ENCODE measurements around the gene IQCH. TPM values are rescaled to one million over a fixed set of nuclear protein-coding genes. Genes with fewer than 3 reads are reported as not detected.

IQCH gene
- total RNA-seq, 4 donors from 2014 or later, result 0.27 to 4.6 (median 1.1) TPM; not detected in 1

DNA sequence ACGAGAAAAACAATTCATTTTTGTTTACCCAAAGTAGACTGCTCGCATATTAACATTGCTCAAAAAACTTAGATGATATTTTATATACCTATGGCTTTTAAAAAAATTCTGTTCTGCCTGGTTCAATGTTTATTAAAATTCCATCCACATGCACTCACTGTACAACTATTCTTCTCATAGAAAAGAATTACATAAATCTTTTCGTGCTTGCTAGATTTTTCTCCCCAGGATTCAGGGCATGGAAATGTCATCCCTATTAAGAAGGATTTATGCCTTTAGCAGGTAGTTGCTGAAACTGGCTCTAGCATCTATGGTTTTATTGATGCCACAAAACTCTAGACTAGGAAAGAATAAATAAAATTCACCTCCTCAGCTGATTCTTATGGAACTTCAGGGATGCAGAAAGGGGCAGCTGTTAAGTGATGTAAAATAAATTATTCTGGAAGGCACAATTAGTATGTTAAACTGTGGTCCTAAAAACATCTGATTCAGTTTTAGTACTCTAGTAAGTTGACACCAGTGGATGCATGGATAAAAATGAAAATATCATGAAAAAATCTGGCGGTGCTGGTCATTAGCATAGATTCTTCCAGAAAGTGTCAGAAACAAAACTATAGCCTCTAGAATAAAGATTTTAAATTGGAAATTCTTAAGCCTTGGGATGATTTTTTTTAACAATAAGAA is 41.8 kb upstream of the IQCH start:
- Histone ChIP-seq H3K36me3 (peaks cover 2 to 13% of the 10 kb centered on the region in 2 donors), H3K4me3 (no peak overlapping the region), H3K9me3 (no peaks in the 10 kb centered on the region), H3K4me1 (peaks cover 0 to 12% (median 0%) of the 10 kb centered on the region in 3 donors), H3K27ac (no peak overlapping the region), H3K27me3 (no peaks in the 10 kb centered on the region)
- WGBS, 2 donors (ENCODE audit: low coverage in 1 of 2), result 60 to 82% methylated on average over 4 of the region's 4 CpGs
- no peak for ATAC-seq
- TF ChIP-seq POLR2AphosphoS5 (IDR thresholded peaks at IDR 0.05) (no peak), CTCF (IDR thresholded peaks at IDR 0.05) (no peak), EP300 (IDR thresholded peaks at IDR 0.05) (no peak), POLR2A (IDR thresholded peaks at IDR 0.05) (no peak)

DNA sequence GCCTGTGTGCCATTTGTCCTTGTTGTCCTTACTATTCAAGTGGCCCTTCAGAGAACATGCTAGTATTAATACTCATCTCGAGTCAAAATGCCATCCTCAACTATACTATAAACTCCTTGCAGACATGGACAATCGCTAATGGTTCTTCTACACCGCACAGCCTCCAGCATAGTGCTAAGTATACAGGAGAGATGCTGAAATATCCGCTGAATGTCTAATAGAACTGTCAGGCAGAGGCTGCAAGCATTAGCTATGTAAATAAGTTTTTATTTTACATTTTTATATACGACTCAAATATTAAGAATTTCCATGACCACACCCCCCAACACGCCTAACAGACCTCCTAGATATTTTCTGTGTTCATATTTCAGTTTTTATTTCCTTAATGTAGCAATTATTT is 39.5 kb upstream of the IQCH start:
- Histone ChIP-seq H3K4me3 (no peak overlapping the region), H3K4me1 (peaks cover 0 to 12% (median 0%) of the 10 kb centered on the region in 3 donors), H3K9me3 (no peaks in the 10 kb centered on the region), H3K36me3 (no peaks in the 10 kb centered on the region), H3K27ac (no peak overlapping the region), H3K27me3 (no peaks in the 10 kb centered on the region)
- 88 to 91% methylated on average over 6 of the region's 6 CpGs for WGBS, 2 donors (ENCODE audit: low coverage in 1 of 2)
- TF ChIP-seq POLR2A (IDR thresholded peaks at IDR 0.05) (no peak), EP300 (IDR thresholded peaks at IDR 0.05) (no peak), CTCF (IDR thresholded peaks at IDR 0.05) (no peak), POLR2AphosphoS5 (IDR thresholded peaks at IDR 0.05) (no peak)
- no peak for ATAC-seq

- no peaks in the 10 kb centered on the region for H3K27me3 ChIP-seq
- H3K4me1 ChIP-seq, result peaks cover 0 to 12% (median 0%) of the 10 kb centered on the region in 3 donors
- TF ChIP-seq CTCF (IDR thresholded peaks at IDR 0.05) (no peak), POLR2A (IDR thresholded peaks at IDR 0.05) (no peak), EP300 (IDR thresholded peaks at IDR 0.05) (no peak), POLR2AphosphoS5 (IDR thresholded peaks at IDR 0.05) (no peak)
- no peak for ATAC-seq
- no peak overlapping the region for H3K4me3 ChIP-seq
- H3K27ac ChIP-seq, result no peak overlapping the region
- no peaks in the 10 kb centered on the region for H3K36me3 ChIP-seq
- no peaks in the 10 kb centered on the region for H3K9me3 ChIP-seq
Observed at GRCh38 chr15:67216859-67217258, 37.7 kb upstream of the IQCH start.

- Histone ChIP-seq H3K36me3 (no peaks in the 10 kb centered on the region), H3K27ac (no peak overlapping the region), H3K9me3 (no peaks in the 10 kb centered on the region), H3K4me1 (peaks cover 0 to under 1% (median 0%) of the 10 kb centered on the region in 3 donors), H3K4me3 (no peak overlapping the region), H3K27me3 (no peaks in the 10 kb centered on the region)
- no peak for TF ChIP-seq EP300 (IDR thresholded peaks at IDR 0.05)
- no peak for TF ChIP-seq CTCF (IDR thresholded peaks at IDR 0.05)
- no peak for TF ChIP-seq POLR2AphosphoS5 (IDR thresholded peaks at IDR 0.05)
- no peak for TF ChIP-seq POLR2A (IDR thresholded peaks at IDR 0.05)
- no peak for ATAC-seq
Observed at GRCh38 chr15:67218428-67218827, 36.2 kb upstream of the IQCH start.

GRCh38 chr15:67219288-67219687 is 35.3 kb upstream of the IQCH start:
- TF ChIP-seq CTCF (IDR thresholded peaks at IDR 0.05) (no peak), EP300 (IDR thresholded peaks at IDR 0.05) (no peak), POLR2AphosphoS5 (IDR thresholded peaks at IDR 0.05) (no peak), POLR2A (IDR thresholded peaks at IDR 0.05) (no peak)
- Histone ChIP-seq H3K4me3 (no peak overlapping the region), H3K27me3 (no peaks in the 10 kb centered on the region), H3K4me1 (no peaks in the 10 kb centered on the region), H3K36me3 (no peaks in the 10 kb centered on the region), H3K9me3 (no peaks in the 10 kb centered on the region), H3K27ac (no peak overlapping the region)
- 92 to 95% methylated on average over 2 of the region's 2 CpGs for WGBS, 2 donors (ENCODE audit: low coverage in 1 of 2)
- ATAC-seq, result no peak
